Right lobe of liver (tissue), 6 donors: ENCODE measurements around the gene KCNQ1. TPM values are rescaled to one million over a fixed set of nuclear protein-coding genes. Genes with fewer than 3 reads are reported as not detected.

Experiments
- ATAC-seq, 4 donors: fragments of 200-7000 bp; cut with Tn5 transposase; one replicate each; pipeline ENCODE4 v1.9.1; 2020; ENCODE audit warnings: mild to moderate bottlenecking in 4 of 4, moderate library complexity in 4 of 4
- DNase-seq, 3 donors: peaks; one replicate each; pipeline ENCODE4 v3.0.0-alpha.2; 2020
- H3K27ac ChIP-seq, 3 donors: fragments of 200-600 bp; one replicate each; pipeline ENCODE4 v1.8.0; 2022
- H3K27me3 ChIP-seq, 2 donors: fragments of 200-600 bp; one replicate each; pipeline ENCODE4 v1.8.0; 2022
- H3K36me3 ChIP-seq, 4 donors: fragments of 200-600 bp; sonication (generic) in 1 of 4; one replicate each; pipeline versions ENCODE4 v1.5.1 to v1.8.0; 2017 to 2022; ENCODE audit warnings: control low read depth in 1 of 4
- H3K4me1 ChIP-seq, 4 donors: fragments of 200-600 bp; sonication (generic) in 1 of 4; one replicate each; pipeline versions ENCODE4 v1.5.1 to v1.8.0; 2017 to 2022; ENCODE audit warnings: control low read depth in 1 of 4
- H3K4me3 ChIP-seq, 3 donors: fragments of 200-600 bp; one replicate each; pipeline ENCODE4 v1.8.0; 2022
- H3K9me3 ChIP-seq, 4 donors: fragments of 200-600 bp; sonication (generic) in 1 of 4; one replicate each; pipeline versions ENCODE4 v1.5.1 to v1.8.0; 2017 to 2022; ENCODE audit warnings: control low read depth in 1 of 4
- CTCF ChIP-seq, 4 donors: fragments of 200-600 bp in 3 of 4; fragments of 450-650 bp in 1 of 4; IDR thresholded peaks; one replicate each; pipeline versions ENCODE4 v1.5.1 to v1.8.0; 2016 to 2022; ENCODE audit warnings: antibody characterized with exemption in 4 of 4, mild to moderate bottlenecking in 2 of 4
- POLR2A ChIP-seq: fragments of 450-650 bp; IDR thresholded peaks from one replicate; pipeline ENCODE4 v1.6.1; 2017; ENCODE audit warnings: antibody characterized with exemption, mild to moderate bottlenecking
- WGBS: methylation state at CpG from one replicate; pipeline ENCODE4 v1.1.6; 2018; ENCODE audit warnings: low coverage, low lambda C conversion rate; ENCODE audit not compliant: insufficient coverage; ENCODE audit errors: missing lambda C conversion rate; 5-methylcytosine and 5-hydroxymethylcytosine counted together
- intact Hi-C, 2 donors: fragments of 100-400 bp; cut with DNase I; formaldehyde crosslinking; loops; one replicate each; pipeline versions ENCODE4 v1.11.2 to v1.14.1; 2022
- total RNA-seq, 6 experiments: library from RNA; depleted of rRNA in 2 of 6; stranded (reverse); fragments of >200 nt in 2 of 6; fragmentation: NEBNext Ultra II Directional in 3 of 6; extraction: Animal tissue kit (Norgen Biotek cat#: 25700) in 3 of 6; gene quantifications; one replicate each; pipeline versions ENCODE4 v1.1.0 to v1.2.4, GENCODE V29; 2016 to 2023
- donor health status: DM: no; HTN: yes; CAD: no.
- donor health status: DM: no; HTN: no; CAD: no.
- donor health status: DM: no; HTN: no; CAD: no.
- donor health status: DM: no; HTN: yes; CAD: no.
- donor health status: DM: no; HTN: yes; CAD: no.

KCNQ1 gene
- total RNA-seq, 6 experiments from 2014 or later = 0.61 to 2.4 (median 1.8) TPM

- no peak overlapping the region for H3K27ac ChIP-seq
- 64% methylated on average over 5 of the region's 5 CpGs for WGBS
- intact Hi-C loops = no loop called here
These were observed 251.6 kb downstream of the KCNQ1 start for GRCh38 chr11:2696455-2696854.

GRCh38 chr11:2697866-2698265 lies 253.1 kb downstream of the KCNQ1 start:
- intact Hi-C loops = no loop called here
- WGBS = 19% methylated on average over 1 of the region's 1 CpG
- Histone ChIP-seq H3K36me3 (no peaks in the 10 kb centered on the region), H3K4me3 (peak overlapping the region in 2 of 3 donors; percentile 71), H3K27me3 (no peaks in the 10 kb centered on the region), H3K4me1 (peaks cover 0 to 7% (median 0%) of the 10 kb centered on the region in 4 donors), H3K27ac (no peak overlapping the region), H3K9me3 (no peaks in the 10 kb centered on the region)
- DNase-seq = peak in 1 of 3 donors; percentile 13
- no peak for ATAC-seq
- no peak for TF ChIP-seq POLR2A
- TF ChIP-seq CTCF (IDR thresholded peaks at IDR 0.05) = no peak

More at GRCh38 chr11:2696455-2696854, 251.6 kb downstream of the KCNQ1 start:
- H3K4me3 ChIP-seq = no peak overlapping the region
- no peak for TF ChIP-seq POLR2A
- TF ChIP-seq CTCF (IDR thresholded peaks at IDR 0.05) = no peak
- H3K27me3 ChIP-seq = no peaks in the 10 kb centered on the region
- H3K9me3 ChIP-seq = no peaks in the 10 kb centered on the region
- DNase-seq (peak in 1 of 3 donors; percentile 18), ATAC-seq (no peak)
- H3K36me3 ChIP-seq = no peaks in the 10 kb centered on the region
- peaks cover 0 to 7% (median 0%) of the 10 kb centered on the region in 4 donors for H3K4me1 ChIP-seq

GRCh38 chr11:2698386-2699184 lies 253.8 kb downstream of the KCNQ1 start:
- no peak for ATAC-seq
- H3K9me3 ChIP-seq = no peaks in the 10 kb centered on the region
- peaks cover 0 to 7% (median 0%) of the 10 kb centered on the region in 4 donors for H3K4me1 ChIP-seq
- peak overlapping the region; percentile 60 to 71 (median 71) for H3K4me3 ChIP-seq
- H3K27me3 ChIP-seq = no peaks in the 10 kb centered on the region
- peak in 2 of 3 donors; percentile 35 to 39 for DNase-seq
- H3K36me3 ChIP-seq = no peaks in the 10 kb centered on the region
- intact Hi-C loops = no loop called here
- peak overlapping the region in 1 of 3 donors; percentile 15 for H3K27ac ChIP-seq
- WGBS = 36% methylated on average over 14 of the region's 20 CpGs
- no peak for TF ChIP-seq CTCF (IDR thresholded peaks at IDR 0.05)
- TF ChIP-seq POLR2A = no peak

GRCh38 chr11:2699185-2699530 lies 254.3 kb downstream of the KCNQ1 start:
- no peaks in the 10 kb centered on the region for H3K36me3 ChIP-seq
- ATAC-seq (peak; percentile 24 to 53 (median 36)), DNase-seq (peak; percentile 49 to 67 (median 63))
- peak overlapping the region in 1 of 3 donors; percentile 60 for H3K27ac ChIP-seq
- peak overlapping the region; percentile 60 to 71 (median 71) for H3K4me3 ChIP-seq
- peaks cover 0 to 7% (median 0%) of the 10 kb centered on the region in 4 donors for H3K4me1 ChIP-seq
- WGBS = 63% methylated on average over 6 of the region's 31 CpGs
- H3K9me3 ChIP-seq = no peaks in the 10 kb centered on the region
- TF ChIP-seq POLR2A = no peak
- TF ChIP-seq CTCF (IDR thresholded peaks at IDR 0.05) = no peak
- H3K27me3 ChIP-seq = no peaks in the 10 kb centered on the region
- intact Hi-C loops = no loop called here
